AG20443 (cell line): Measurements from ENCODE around the gene UBE2G2.

ENCODE experiments used
- DNase-seq: peaks from one replicate; pipeline ENCODE4 v3.0.0; 2012; ENCODE audit warnings: low spot score, mixed read lengths

Gene UBE2G2

GRCh38 chr21:44764319-44765230 lies 37.0 kb downstream of the UBE2G2 start:
- DNase-seq, result no peak

DNA sequence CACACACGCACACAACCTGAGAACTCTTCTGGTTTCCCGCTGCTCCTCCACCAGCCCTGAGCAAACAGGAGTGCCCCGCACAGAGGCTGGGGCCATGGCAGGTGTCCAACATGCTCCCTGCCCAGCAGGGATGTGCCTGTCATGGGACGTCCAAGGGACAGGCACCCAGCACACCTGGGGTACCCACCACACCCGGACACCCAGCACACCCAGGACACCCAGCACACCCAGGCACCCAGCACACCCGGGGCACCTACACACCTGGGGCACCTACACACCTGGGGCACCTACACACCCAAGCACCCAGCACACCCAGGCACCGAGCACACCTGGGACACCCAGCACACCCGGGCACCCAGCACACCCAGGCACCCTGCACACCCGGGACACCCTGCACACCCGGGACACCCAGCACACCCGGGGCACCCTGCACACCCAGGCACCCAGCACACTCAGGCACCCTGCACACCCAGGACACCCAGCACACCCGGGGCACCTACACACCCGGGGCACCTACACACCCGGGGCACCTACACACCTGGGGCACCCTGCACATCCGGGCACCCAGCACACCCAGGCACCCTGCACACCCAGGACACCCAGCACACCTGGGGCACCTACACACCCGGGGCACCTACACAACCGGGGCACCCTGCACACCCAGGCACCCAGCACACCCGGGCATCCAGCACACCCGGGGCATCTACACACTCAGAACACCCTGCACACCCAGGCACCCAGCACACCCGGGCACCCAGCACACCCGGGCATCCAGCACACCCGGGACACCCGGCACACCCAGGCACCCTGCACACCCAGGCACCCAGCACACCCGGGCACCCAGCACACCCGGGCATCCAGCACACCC lies 37.9 kb downstream of the UBE2G2 start:
- DNase-seq, result no peak

- DNase-seq, result no peak
Measured at GRCh38 chr21:44763050-44763378, 38.6 kb downstream of the UBE2G2 start.

DNA sequence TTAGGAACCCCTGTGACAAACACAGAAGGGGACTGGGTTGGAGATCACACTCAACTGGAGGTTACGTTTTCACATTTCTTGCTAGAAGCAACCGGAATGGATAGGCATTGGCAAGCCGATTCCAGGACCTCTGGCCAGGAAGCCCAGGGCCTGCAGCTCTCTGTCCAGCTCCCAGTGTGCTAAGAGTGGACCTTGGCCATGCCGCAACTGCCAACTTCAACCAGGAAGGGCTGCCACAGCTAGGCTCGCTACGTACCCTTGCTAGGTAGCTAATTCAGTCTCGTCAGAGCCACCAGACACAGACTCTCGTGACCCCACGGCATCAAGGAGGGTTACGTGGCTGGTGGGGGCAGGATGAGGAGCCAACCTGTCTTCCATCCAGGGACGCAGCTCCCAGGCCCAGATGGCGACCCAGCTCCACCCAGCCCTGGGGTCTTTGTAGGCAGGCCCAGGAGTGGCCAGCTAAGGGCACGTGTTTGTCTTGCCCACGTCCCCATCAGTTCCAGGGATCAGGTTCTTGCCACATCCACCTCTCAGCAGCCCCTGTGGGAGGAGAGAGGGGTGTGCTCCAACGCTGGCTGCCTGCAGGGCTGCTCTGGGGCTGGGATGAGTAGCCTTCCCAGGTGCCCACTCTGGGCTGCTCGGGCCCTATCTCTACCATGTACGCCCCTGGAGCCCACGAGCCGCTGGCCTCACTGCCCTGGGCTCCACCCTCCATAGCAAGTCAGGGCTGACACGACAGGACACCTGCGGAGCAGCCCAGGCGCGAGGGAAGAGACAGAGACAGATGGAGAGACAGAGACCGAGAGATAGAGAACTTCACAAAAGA lies 39.2 kb downstream of the UBE2G2 start:
- no peak for DNase-seq

DNA sequence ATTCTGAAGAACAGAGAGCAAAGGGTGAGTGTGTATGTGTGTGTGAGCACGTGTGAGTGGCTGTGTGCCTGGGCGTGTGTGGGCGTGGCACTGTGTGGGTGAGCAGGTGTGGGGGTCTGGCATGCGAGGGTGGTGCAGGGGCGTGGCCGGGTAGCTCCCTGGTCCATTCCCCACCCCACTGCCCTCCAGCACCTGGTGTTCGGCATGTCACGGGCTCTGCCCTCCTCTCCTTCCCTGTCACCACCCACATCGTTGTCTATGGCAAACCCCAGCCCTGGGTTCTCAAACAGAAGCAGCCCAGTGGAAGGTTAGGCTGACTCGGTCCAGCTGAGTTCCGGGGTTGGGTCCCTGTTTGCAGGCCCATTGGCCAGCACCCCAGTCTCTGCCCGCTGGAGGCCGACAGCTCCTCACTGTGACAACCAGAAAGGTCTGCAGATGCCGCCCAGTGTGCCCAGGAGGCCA lies 39.8 kb downstream of the UBE2G2 start:
- DNase-seq, result no peak

DNA sequence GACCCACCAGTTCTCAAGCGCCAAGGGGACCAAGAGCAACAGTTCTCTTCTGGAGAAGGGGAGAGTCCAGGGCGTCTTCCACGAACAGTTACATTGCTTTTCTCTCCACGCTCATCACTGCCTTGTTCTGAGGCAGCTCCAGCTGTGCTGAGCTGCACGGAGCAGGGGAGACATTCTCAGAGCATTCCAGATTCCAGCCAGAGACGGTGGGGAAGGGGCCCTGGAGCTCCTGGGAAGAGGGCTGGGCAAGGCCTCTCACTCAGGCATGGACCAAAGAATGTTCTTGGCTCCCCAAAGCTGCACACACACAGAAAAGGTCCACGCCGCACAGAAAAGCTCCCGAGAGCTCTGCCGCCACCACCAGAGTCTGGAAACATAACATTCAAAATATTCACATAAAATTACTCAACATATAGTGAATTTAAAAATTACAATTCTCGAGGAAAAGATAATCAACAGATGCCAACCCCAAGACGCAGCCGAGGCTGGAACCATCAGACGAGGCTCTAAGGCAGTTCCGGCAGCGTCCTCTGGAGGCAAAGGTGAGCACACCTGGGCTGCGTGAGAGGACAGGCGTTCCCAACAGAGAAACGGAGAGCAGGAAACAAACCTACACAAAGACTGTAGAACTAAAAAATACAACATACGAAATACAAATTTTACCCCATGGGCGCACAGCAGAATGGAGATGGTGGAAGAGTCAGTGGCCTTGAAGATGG lies 40.5 kb downstream of the UBE2G2 start:
- no peak for DNase-seq

GRCh38 chr21:44760376-44760775 lies 41.2 kb downstream of the UBE2G2 start:
- DNase-seq, result no peak

- no peak for DNase-seq
Measured at GRCh38 chr21:44759628-44760285, 41.9 kb downstream of the UBE2G2 start.

DNA sequence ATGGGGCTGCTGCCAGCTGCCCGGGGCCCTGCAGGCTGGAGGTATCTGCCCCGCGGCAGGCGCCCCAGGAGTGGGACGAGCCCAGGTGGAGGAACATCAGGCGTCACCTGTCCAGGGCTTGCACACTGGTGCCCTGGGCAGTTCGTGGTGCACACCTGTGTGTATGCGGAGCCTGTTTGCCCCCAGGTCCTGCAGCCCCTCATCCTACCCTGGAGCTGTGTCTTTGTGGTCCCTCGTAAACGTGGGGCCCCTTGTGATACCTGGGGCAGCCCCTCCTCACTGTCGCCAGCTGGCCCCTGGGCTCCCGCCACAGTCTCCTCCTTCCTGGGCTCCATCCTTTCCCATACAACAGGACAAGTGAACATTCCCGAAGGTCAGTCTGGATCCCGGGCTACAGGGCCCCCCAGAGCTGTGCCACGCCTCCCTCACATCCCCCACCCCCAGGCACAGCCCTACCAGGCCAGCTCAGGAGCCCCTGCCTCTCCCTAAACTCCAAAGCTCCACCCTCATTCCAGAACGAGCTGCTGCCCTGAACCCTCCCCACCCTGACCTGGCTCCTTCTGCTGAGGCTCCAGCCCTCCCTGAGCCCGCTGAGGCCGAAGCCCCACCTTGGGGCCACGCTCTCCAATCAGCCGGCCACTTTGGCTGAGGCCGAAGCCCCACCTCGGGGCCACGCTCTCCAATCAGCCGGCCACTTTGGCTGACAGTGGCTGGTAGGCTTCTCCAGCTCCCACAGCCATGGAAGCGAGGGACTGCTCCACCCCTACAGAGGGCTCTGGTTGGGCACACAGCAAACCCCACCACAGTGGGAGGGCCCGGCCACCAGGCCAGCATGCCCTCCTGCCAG lies 42.6 kb downstream of the UBE2G2 start:
- no peak for DNase-seq

DNA sequence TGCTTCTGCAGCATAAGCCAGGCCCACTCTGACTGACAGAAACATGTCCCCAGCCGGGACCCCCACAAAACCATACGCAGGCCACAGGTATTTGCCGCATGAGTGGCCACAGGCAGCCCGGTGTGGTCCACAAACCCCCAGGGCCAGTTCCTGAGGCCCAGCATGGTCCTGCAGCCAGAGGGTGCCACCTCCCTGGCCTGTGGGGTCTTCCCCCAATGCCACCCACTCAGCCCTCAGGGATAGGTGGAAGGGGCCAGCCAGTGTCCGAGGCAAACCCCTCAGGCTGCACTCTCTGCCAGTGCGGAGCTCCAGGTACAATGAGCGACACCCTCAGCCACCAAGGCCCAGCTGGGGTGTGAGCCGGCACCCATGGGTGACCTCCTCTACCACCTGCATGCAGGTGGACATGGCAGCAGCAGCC lies 43.5 kb downstream of the UBE2G2 start:
- DNase-seq, result no peak

GRCh38 chr21:44757731-44758130 lies 43.9 kb downstream of the UBE2G2 start:
- DNase-seq, result no peak

DNA sequence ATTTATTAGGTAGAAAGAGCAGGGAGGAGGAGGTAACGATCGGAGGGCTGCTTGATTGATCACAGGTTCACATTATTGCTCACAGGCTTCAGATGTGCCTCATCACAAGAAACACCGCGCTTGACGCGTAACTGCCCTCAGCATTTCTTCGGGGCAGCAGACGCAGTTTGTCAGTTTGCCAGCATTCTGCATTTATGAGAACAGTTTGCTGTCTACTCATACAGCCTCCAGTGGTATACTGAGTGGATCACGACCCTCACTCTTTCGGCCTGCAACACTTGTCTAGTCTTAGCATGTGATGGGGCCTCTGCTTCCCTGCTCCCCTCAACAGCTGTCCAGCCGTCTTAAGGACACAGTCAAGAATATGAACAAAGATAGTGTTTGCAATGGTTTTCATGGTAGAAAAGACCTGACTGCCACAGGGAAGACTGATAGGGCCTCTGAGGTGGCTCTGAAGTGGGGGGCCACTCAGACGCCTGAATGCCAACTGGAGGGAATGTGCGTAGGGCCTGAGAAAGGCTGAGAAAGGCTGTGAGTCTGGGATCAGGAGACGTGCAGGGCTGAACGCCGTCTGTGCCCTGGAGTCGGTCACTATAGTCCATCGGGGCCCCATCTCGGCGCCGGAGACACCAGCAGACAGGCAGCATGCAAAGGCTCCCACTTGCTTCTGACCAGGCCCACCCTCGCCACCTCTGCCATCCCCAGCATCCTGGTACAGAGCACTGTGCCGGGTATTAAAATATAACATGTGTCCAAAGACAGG lies 45.0 kb downstream of the UBE2G2 start:
- DNase-seq, result no peak

- no peak for DNase-seq
Measured at GRCh38 chr21:44755227-44755626, 46.4 kb downstream of the UBE2G2 start.

DNA sequence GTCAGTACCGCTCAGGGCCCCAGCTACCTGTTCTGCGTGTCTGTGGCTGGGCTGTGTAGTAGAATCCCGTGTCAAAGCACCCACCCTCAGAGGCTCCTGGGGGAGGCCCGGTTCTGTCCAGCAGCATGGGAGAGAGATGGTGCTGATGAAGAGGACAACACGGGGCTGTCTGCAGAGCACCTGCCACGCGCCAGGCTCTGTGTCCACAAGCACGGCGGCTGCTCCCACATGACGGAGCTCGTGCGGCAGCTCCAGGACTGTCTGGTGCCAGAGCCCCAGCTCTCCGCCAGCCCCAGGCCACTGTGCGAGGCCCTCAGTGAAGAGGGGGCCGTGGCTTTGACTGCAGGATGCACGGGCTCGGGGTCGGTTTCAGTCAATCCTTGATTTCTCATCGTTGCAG lies 48.3 kb downstream of the UBE2G2 start:
- DNase-seq, result no peak

GRCh38 chr21:44752671-44753235 lies 48.9 kb downstream of the UBE2G2 start:
- DNase-seq, result no peak

DNA sequence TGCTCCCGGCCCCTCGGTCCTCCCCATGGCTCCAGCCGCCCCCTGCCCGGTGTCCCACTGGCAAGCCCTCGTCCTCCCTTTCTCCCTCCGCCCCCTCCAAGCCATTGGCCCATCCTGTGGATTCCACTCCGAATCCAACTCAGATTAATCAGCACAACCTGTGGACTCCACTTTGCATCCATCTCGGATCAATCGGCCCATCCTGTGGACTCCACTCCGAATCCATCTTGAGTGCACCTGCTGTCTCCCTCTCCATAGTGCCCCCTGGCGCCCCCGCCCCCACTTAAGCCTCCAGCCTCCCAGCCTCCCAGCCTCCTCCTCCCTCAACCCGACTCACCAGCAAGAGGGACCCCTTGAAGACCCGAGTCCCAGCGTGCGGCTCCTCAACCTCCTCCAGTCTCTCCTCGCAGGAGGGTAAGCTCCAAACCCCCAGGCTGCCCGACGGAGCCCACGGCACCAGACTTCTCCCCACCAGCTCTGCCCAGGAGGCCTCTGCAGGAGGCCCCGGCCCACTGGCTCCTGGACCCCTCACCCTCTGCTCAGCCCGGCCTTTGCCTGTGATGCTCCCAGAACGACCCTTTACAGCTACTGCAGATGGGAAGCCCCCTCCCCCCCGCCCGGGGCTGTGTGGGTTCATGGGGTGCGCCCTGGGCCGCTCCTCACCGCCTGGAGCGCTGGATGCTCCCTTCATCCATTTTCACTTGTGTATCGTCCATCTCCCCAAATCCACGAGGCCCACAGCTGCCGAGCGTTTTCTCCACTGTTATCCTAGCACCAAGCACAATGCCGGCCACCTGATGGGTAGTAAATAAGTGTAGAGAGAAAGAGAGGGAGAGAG lies 49.6 kb downstream of the UBE2G2 start:
- no peak for DNase-seq

DNA sequence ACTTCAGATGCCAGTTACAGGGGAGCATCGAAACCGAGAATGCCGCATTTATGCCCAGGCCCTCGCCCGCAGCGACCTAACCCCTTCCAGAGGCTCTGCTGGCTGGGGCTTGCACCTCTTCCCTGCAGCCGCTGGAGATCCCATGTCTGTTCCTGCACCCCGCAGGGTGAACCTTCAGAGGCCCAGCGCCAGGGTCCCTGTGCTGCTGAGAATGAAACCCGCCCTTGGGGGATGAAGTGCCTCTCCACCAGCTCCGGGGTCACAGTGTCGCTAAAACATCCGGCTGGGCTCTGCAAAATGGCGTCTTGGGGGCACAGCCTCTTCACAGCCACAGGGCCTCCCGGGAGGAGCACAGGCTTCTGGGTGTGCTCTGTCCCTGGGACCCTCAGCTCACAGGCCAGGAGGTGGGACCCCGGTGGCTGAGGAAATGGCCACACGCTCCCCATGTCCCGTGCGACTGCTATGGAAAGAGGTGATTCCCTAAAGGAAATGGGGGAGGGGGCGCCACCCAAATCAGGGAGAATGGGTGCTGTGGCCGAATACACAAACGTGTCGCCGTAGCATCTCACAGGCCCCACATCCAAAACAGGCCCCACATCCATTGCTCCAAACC lies 50.3 kb downstream of the UBE2G2 start:
- no peak for DNase-seq

GRCh38 chr21:44750675-44751025 lies 51.0 kb downstream of the UBE2G2 start:
- DNase-seq, result no peak
